ENCODE data around the gene EXOSC5.

- TF ChIP-seq MXI1 (conservative IDR thresholded peaks at IDR 0.05; ENCODE audit: poor library complexity, severe bottlenecking) (no peak), EP300 (conservative IDR thresholded peaks at IDR 0.05; ENCODE audit: poor library complexity, severe bottlenecking) (no peak)
These were observed 30.7 kb upstream of the EXOSC5 start for GRCh38 chr19:41427647-41428480.
